H9 (cell line): Measurements from ENCODE around the gene RARA. TPM values are rescaled to one million over a fixed set of nuclear protein-coding genes. Genes with fewer than 3 reads are reported as not detected.

Experiments used
- DNase-seq: peaks from one replicate; pipeline ENCODE4 v3.0.0-alpha.2; 2017
- H2AFZ ChIP-seq: one replicate; pipeline ENCODE4 v1.6.1; 2013; ENCODE audit warnings: mild to moderate bottlenecking, low read length, control low read depth, moderate library complexity
- H2AK5ac ChIP-seq: 2 replicates; pipeline ENCODE4 v1.6.1; 2013; ENCODE audit warnings: low read length, control low read depth, mixed read lengths; ENCODE audit not compliant: insufficient read length
- H2BK120ac ChIP-seq: one replicate; pipeline ENCODE4 v1.6.1; 2013; ENCODE audit warnings: low read depth, mild to moderate bottlenecking, low read length, control low read depth, inconsistent platforms; ENCODE audit not compliant: poor library complexity, severe bottlenecking
- H2BK12ac ChIP-seq: 2 replicates; pipeline ENCODE4 v1.6.1; 2013; ENCODE audit warnings: low read length, control low read depth, mixed read lengths, low read depth; ENCODE audit not compliant: insufficient read length
- H2BK15ac ChIP-seq: 2 replicates; pipeline ENCODE4 v1.6.1; 2013; ENCODE audit warnings: low read depth, low read length, control low read depth
- H2BK20ac ChIP-seq: one replicate; pipeline ENCODE4 v1.6.1; 2013; ENCODE audit warnings: low read depth, mild to moderate bottlenecking, low read length, control low read depth, inconsistent platforms; ENCODE audit not compliant: poor library complexity, severe bottlenecking
- H2BK5ac ChIP-seq: 2 replicates; pipeline ENCODE4 v1.6.1; 2013; ENCODE audit warnings: low read length, control low read depth, mixed read lengths; ENCODE audit not compliant: insufficient read length
- H3K14ac ChIP-seq: 2 replicates; pipeline ENCODE4 v1.6.1; 2013; ENCODE audit warnings: low read length, control low read depth; ENCODE audit not compliant: insufficient read depth
- H3K18ac ChIP-seq: 2 replicates; pipeline ENCODE4 v1.6.1; 2013; ENCODE audit warnings: low read depth, mild to moderate bottlenecking, mixed read lengths, low read length, control low read depth; ENCODE audit not compliant: insufficient read length
- H3K23ac ChIP-seq: 2 replicates; pipeline ENCODE4 v1.6.1; 2013; ENCODE audit warnings: low read length, control low read depth, mixed read lengths, low read depth; ENCODE audit not compliant: insufficient read length
- H3K23me2 ChIP-seq: 2 replicates; pipeline ENCODE4 v1.6.1; 2013; ENCODE audit warnings: low read depth, mild to moderate bottlenecking, mixed read lengths, low read length, control low read depth; ENCODE audit not compliant: insufficient read length, poor library complexity, severe bottlenecking
- H3K27ac ChIP-seq: 2 replicates; pipeline ENCODE4 v1.5.1; 2013; ENCODE audit warnings: low read length, control low read depth, mixed read lengths, low read depth; ENCODE audit not compliant: insufficient read length
- H3K27me3 ChIP-seq: 2 replicates; pipeline ENCODE4 v1.6.1; 2013; ENCODE audit warnings: low read length, control low read depth, inconsistent platforms; ENCODE audit not compliant: insufficient read depth
- H3K4ac ChIP-seq: 2 replicates; pipeline ENCODE4 v1.6.1; 2013; ENCODE audit warnings: low read depth, mild to moderate bottlenecking, control low read depth, inconsistent platforms, low read length, moderate library complexity
- H3K4me1 ChIP-seq: 2 replicates; pipeline ENCODE4 v1.6.1; 2013; ENCODE audit warnings: low read length, control low read depth, inconsistent platforms; ENCODE audit not compliant: insufficient read depth
- H3K4me2 ChIP-seq: 2 replicates; pipeline ENCODE4 v1.6.1; 2013; ENCODE audit warnings: low read length, control low read depth, mixed read lengths; ENCODE audit not compliant: insufficient read length, insufficient read depth
- H3K56ac ChIP-seq: 2 replicates; pipeline ENCODE4 v1.6.1; 2013; ENCODE audit warnings: low read depth, mild to moderate bottlenecking, mixed read lengths, low read length, control low read depth; ENCODE audit not compliant: insufficient read length
- H3K79me1 ChIP-seq: 2 replicates; pipeline ENCODE4 v1.6.1; 2013; ENCODE audit warnings: low read depth, mild to moderate bottlenecking, moderate library complexity, low read length, control low read depth, inconsistent platforms; ENCODE audit not compliant: insufficient read depth, poor library complexity, severe bottlenecking
- H3K79me2 ChIP-seq: 2 replicates; pipeline ENCODE4 v1.6.1; 2013; ENCODE audit warnings: low read length, control low read depth, inconsistent platforms; ENCODE audit not compliant: insufficient read depth
- H3K9ac ChIP-seq: 2 replicates; pipeline ENCODE4 v1.6.1; 2013; ENCODE audit warnings: low read length, control low read depth, mixed read lengths; ENCODE audit not compliant: insufficient read length; ENCODE audit errors: extremely low read depth
- H3K9me3 ChIP-seq: one replicate; pipeline ENCODE4 v1.6.1; 2013; ENCODE audit warnings: low read depth, low read length, inconsistent platforms; ENCODE audit not compliant: control insufficient read depth
- H3T11ph ChIP-seq: one replicate; pipeline ENCODE4 v1.6.1; 2013; ENCODE audit warnings: mild to moderate bottlenecking, low read length, control low read depth, inconsistent platforms
- H4K20me1 ChIP-seq: one replicate; pipeline ENCODE4 v1.6.1; 2013; ENCODE audit not compliant: control insufficient read depth, insufficient read length, insufficient read depth
- H4K5ac ChIP-seq: 2 replicates; pipeline ENCODE4 v1.6.1; 2013; ENCODE audit warnings: low read depth, mild to moderate bottlenecking, mixed read lengths, low read length, control low read depth; ENCODE audit not compliant: insufficient read length
- H4K8ac ChIP-seq: replicated peaks from 2 replicates; pipeline ENCODE4 v1.6.1; 2013; ENCODE audit warnings: low read length, control low read depth, mixed read lengths, low read depth; ENCODE audit not compliant: insufficient read length
- H4K91ac ChIP-seq: 2 replicates; pipeline ENCODE4 v1.6.1; 2013; ENCODE audit warnings: low read depth, mild to moderate bottlenecking, moderate library complexity, mixed read lengths, low read length, control low read depth; ENCODE audit not compliant: insufficient read length
- H3K27ac Mint-ChIP-seq, 3 experiments: 2 replicates in 2 of 3; 3 replicates in 1 of 3; pipeline ENCODE4 v1.8.0; 2020 to 2021; ENCODE audit warnings: mixed read lengths in 3 of 3, mild to moderate bottlenecking in 1 of 3, moderate library complexity in 1 of 3
- H3K27me3 Mint-ChIP-seq: 2 replicates; pipeline ENCODE4 v1.8.0; 2021; ENCODE audit warnings: low read depth, mild to moderate bottlenecking, moderate library complexity, mixed read lengths
- H3K36me3 Mint-ChIP-seq, 3 experiments: 2 replicates in 2 of 3; 3 replicates in 1 of 3; pipeline ENCODE4 v1.8.0; 2020 to 2021; ENCODE audit warnings: low read depth in 3 of 3, mixed read lengths in 3 of 3; ENCODE audit not compliant: insufficient read depth in 1 of 3
- H3K4me1 Mint-ChIP-seq, 2 experiments: 2 replicates each; pipeline ENCODE4 v1.8.0; 2020; ENCODE audit warnings: mixed read lengths in 2 of 2
- H3K4me3 Mint-ChIP-seq, 2 experiments: 2 replicates in 1 of 2; 3 replicates in 1 of 2; pipeline ENCODE4 v1.8.0; 2020 to 2021; ENCODE audit warnings: mild to moderate bottlenecking in 2 of 2, mixed read lengths in 2 of 2, moderate library complexity in 1 of 2
- H3K9me3 Mint-ChIP-seq, 2 experiments: 2 replicates in 1 of 2; 3 replicates in 1 of 2; pipeline ENCODE4 v1.8.0; 2020; ENCODE audit warnings: mild to moderate bottlenecking in 2 of 2, mixed read lengths in 2 of 2, moderate library complexity in 1 of 2
- WGBS: extraction: QIAGEN DNeasy Blood & Tissue Kit; methylation state at CpG from one replicate; pipeline ENCODE4 v1.1.7; 2013; ENCODE audit warnings: missing lambda C conversion rate, low lambda C conversion rate, mixed read lengths; ENCODE audit not compliant: insufficient read length; ENCODE audit errors: extremely low coverage; 5-methylcytosine and 5-hydroxymethylcytosine counted together
- total RNA-seq: library from RNA; stranded (reverse); gene quantifications from 2 replicates; pipeline ENCODE4 v1.2.1, GENCODE V29; 2021
- TF ChIP-seq, protein P1 (sequence below): fragments of 200-600 bp; sonication (generic); conservative IDR thresholded peaks from 3 replicates; pipeline ENCODE4 v1.8.0; 2021; ENCODE audit warnings: antibody characterized with exemption, mild to moderate bottlenecking

Gene RARA
- total RNA-seq, 1 experiment from 2014 or later = 17.6 TPM

DNA sequence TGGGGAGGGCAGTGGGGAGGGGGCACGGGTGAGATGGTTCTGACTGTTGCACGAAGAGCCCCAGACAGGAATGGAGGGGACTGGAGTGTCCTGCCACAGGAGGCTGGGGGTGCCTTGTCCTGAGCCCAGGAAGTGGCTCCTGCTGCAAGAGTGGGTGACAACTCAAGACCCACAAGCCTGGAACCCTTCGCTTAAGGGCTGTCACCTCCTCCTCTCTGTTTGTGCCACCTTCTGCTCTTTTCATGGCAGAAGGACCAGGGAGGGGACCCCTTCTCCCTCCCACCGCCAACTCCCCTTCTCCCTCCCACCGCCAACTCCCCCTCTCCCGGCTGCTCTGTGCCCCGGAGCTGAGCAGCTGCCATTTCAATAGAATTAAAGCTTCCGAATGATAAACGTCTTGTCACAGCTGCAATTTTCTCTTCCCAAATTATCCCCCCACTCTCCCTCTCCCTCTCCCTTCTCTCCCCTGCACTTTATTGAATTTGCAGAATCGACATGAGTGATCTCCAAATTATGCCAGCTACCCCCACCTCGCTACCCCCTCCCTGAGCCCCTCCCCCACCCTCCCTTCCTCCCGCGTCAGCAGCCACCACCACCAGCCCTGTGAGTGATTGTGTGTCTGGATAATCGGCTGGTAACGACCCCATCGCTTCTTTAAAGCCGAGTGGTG, 41.8 kb downstream of the RARA start:
- no peaks in the 10 kb centered on the region for H3K79me1 ChIP-seq
- no peak overlapping the region for H2AK5ac ChIP-seq
- H3K79me2 ChIP-seq = no peaks in the 10 kb centered on the region
- H4K5ac ChIP-seq = no peak overlapping the region
- H2BK15ac ChIP-seq = no peak overlapping the region
- no peak overlapping the region for H4K91ac ChIP-seq
- Mint-ChIP-seq H3K27me3 (peaks cover 62% of the 10 kb centered on the region), H3K27ac (no peak overlapping the region; a peak in 1 of 7 replicates), H3K9me3 (no peaks in the 10 kb centered on the region), H3K4me1 (peaks cover 68 to 72% of the 10 kb centered on the region in 2 experiments), H3K36me3 (peaks cover 20 to 33% (median 31%) of the 10 kb centered on the region in 3 experiments), H3K4me3 (peak overlapping the region in 1 of 2 experiments; percentile 62; a peak in 2 of 5 replicates)
- H3K4ac ChIP-seq = no peak overlapping the region
- H2AFZ ChIP-seq = no peak overlapping the region
- H3K23me2 ChIP-seq = peaks cover 1% of the 10 kb centered on the region
- H3K4me1 ChIP-seq = peaks cover 9% of the 10 kb centered on the region; the same call in 1 of the 2 replicates
- no peak overlapping the region for H3K27ac ChIP-seq
- H2BK12ac ChIP-seq = no peak overlapping the region
- no peak overlapping the region for H2BK120ac ChIP-seq
- no peak overlapping the region for H3K56ac ChIP-seq
- no peak overlapping the region for H3K23ac ChIP-seq
- H3K18ac ChIP-seq = peak overlapping the region; percentile 43
- H3K14ac ChIP-seq = peak overlapping the region; percentile 51; the same call in 1 of the 2 replicates
- no peak overlapping the region for H3T11ph ChIP-seq
- no peak for DNase-seq
- no peak overlapping the region for H3K4me2 ChIP-seq
- H2BK5ac ChIP-seq = no peak overlapping the region
- H3K9ac ChIP-seq = no peak overlapping the region
- TF ChIP-seq, protein P1, sequence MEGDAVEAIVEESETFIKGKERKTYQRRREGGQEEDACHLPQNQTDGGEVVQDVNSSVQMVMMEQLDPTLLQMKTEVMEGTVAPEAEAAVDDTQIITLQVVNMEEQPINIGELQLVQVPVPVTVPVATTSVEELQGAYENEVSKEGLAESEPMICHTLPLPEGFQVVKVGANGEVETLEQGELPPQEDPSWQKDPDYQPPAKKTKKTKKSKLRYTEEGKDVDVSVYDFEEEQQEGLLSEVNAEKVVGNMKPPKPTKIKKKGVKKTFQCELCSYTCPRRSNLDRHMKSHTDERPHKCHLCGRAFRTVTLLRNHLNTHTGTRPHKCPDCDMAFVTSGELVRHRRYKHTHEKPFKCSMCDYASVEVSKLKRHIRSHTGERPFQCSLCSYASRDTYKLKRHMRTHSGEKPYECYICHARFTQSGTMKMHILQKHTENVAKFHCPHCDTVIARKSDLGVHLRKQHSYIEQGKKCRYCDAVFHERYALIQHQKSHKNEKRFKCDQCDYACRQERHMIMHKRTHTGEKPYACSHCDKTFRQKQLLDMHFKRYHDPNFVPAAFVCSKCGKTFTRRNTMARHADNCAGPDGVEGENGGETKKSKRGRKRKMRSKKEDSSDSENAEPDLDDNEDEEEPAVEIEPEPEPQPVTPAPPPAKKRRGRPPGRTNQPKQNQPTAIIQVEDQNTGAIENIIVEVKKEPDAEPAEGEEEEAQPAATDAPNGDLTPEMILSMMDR = no peak
- no peaks in the 10 kb centered on the region; the same call in 1 of the 2 replicates for H3K27me3 ChIP-seq
- no peak overlapping the region for H4K8ac ChIP-seq
- no peaks in the 10 kb centered on the region for H4K20me1 ChIP-seq
- no CpG with 5 or more reads among the region's 17 CpGs for WGBS
- H3K9me3 ChIP-seq = no peaks in the 10 kb centered on the region
- no peak overlapping the region for H2BK20ac ChIP-seq
